K562 (cell line): ENCODE measurements around the gene CRYZL1. TPM values are rescaled to one million over a fixed set of nuclear protein-coding genes. Genes with fewer than 3 reads are reported as not detected.

Experiments used
- ATF2 ChIP-seq: sonication (generic); formaldehyde crosslinking; IDR thresholded peaks from 2 replicates; pipeline ENCODE4 v1.8.1; 2022; ENCODE audit warnings: missing genetic modification reagents
- BACH1 ChIP-seq: fragments of 200-800 bp; sonication (Bioruptor generic); IDR thresholded peaks from 2 replicates; pipeline ENCODE4 v1.6.1; 2016; ENCODE audit warnings: missing genetic modification characterization, missing compliant biosample characterization
- CHD7 ChIP-seq: fragments of 200-600 bp; sonication (generic); IDR thresholded peaks from one replicate; pipeline ENCODE4 v1.6.1; 2012; ENCODE audit warnings: mild to moderate bottlenecking, low read depth, low read length, inconsistent platforms
- JUN ChIP-seq, 2 experiments: sonication (generic) in 1 of 2; formaldehyde crosslinking in 1 of 2; IDR thresholded peaks; 2 replicates each; pipeline versions ENCODE4 v1.6.1 to v1.8.0; 2012 to 2022; ENCODE audit warnings: borderline replicate concordance in 2 of 2, mild to moderate bottlenecking in 2 of 2, improper control_type of control experiment in 1 of 2, low read depth in 1 of 2, low read length in 1 of 2, missing genetic modification reagents in 1 of 2
- MYC ChIP-seq, 2 experiments: fragments of 250-450 bp in 1 of 2; sonication (Bioruptor Pico) in 1 of 2; IDR thresholded peaks; 2 replicates each; pipeline versions ENCODE4 v1.5.1 to v1.6.1; 2012 to 2021; ENCODE audit warnings: low read depth in 2 of 2, borderline replicate concordance in 1 of 2, improper control_type of control experiment in 1 of 2, low read length in 1 of 2, mild to moderate bottlenecking in 1 of 2, moderate library complexity in 1 of 2
- SUPT5H ChIP-seq: fragments of 450-650 bp; IDR thresholded peaks from 2 replicates; pipeline ENCODE4 v1.6.1; 2016
- ZBTB33 ChIP-seq: sonication (generic); formaldehyde crosslinking; IDR thresholded peaks from 2 replicates; pipeline ENCODE4 v1.8.1; 2023; ENCODE audit warnings: mild to moderate bottlenecking, missing genetic modification reagents
- ZNF75A ChIP-seq: fragments of 450-650 bp; formaldehyde crosslinking; IDR thresholded peaks from 2 replicates; pipeline ENCODE4 v1.4.0; 2020; ENCODE audit warnings: mild to moderate bottlenecking
- polyA plus RNA-seq, 8 experiments: library from polyadenylated mRNA; depleted of rRNA in 4 of 8; stranded (reverse) in 5 of 8; unstranded in 3 of 8; fragments of >200 nt; fragmentation: Nextera tagmentation in 2 of 8; fragmentation: Illumina TruSeq in 1 of 8; extraction: Ambion mirVana in 2 of 8; extraction: Trizol in 1 of 8; gene quantifications; 2 replicates each; pipeline versions ENCODE4 v1.2.1 to v1.2.3, GENCODE V29; 2011 to 2014; ENCODE audit warnings: inconsistent platforms in 1 of 8, missing spikeins in 1 of 8
- total RNA-seq, 7 experiments: library from RNA; depleted of rRNA in 6 of 7; stranded (reverse); fragments of >200 nt in 6 of 7; fragmentation: Illumina TruSeq in 2 of 7; extraction: Trizol in 2 of 7; gene quantifications; 2 replicates each; pipeline versions ENCODE4 v1.2.1 to v1.2.3, GENCODE V29; 2011 to 2021; ENCODE audit warnings: low replicate concordance in 1 of 7

Gene CRYZL1
- total and polyA plus RNA-seq, 9 of the 15 experiments (the other 6 are each of a cell fraction or from before 2014, with no cell fraction given): 19.9 to 98.2 (median 39.2) TPM

GRCh38 chr21:33552093-33552998 lies 89.2 kb downstream of the CRYZL1 start (continued):
- TF ChIP-seq CHD7: no peak
- TF ChIP-seq ZNF75A (CRISPR knock-in tag): no peak
- TF ChIP-seq MYC (IDR thresholded peaks at IDR 0.05; ENCODE audit: low read depth, low read length): no peak
- no peak for TF ChIP-seq MYC (CRISPR knock-in tag; IDR thresholded peaks at IDR 0.05; ENCODE audit: borderline replicate concordance, low read depth)
- TF ChIP-seq SUPT5H: peak; percentile 71
- no peak for TF ChIP-seq BACH1 (tag)
- peak; percentile 99 for TF ChIP-seq ZBTB33 (CRISPR knock-in tag)
- TF ChIP-seq ATF2: peak; percentile 92
- TF ChIP-seq JUN (IDR thresholded peaks at IDR 0.05; ENCODE audit: borderline replicate concordance, low read depth, low read length): 0 out of 2 replicates have a peak, but pooled peaks have one; percentile 18
- TF ChIP-seq JUN (CRISPR knock-in tag; IDR thresholded peaks at IDR 0.05; ENCODE audit: borderline replicate concordance): no peak
